ENCODE measurements around the gene GALNTL6.

GALNTL6 gene

DNA sequence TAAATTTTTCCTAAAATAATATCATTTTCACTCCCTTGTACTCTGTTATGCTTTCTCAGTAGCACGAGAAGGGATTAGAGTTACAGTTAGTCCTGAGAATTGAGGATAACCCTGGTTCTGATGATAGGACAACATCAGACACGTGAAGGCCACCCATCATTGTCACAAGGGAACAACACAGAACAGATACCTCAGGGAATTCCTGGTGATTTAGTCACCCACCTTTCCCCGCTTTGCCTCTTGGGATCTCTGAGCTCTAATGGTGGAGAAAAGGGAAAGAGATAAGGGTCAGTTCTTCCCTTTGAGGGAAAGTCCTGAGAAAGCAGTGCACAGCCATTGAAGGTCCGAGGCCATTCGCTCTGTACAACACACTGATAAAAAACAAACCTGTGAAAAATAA, 1243.1 kb downstream of the GALNTL6 start:
- no peak for TF ChIP-seq CTCF (conservative IDR thresholded peaks at IDR 0.05; ENCODE audit: low read depth, low read length)
- DNase-seq (ENCODE audit: low read depth): no peak
- H3K4me3 ChIP-seq (ENCODE audit: low read depth, low read length): no peak overlapping the region

DNA sequence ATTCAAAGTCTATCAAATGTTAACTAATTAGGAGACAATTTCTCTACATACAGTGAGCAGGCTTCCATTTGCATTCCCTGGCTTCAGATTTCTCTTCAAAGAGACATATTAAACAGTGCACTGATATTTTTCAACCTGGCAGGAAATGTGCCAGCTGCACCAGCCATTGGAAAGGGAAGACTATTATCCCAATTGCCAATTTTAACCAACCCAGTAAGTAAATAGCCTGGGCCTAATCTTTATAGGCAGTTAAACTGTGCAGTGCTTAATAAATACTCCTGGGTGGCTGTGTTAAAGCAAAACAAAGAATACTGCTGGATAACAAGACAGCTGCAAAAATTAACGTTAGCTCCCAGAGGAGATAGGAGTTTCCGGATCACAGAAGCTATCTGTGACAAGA, 1243.5 kb downstream of the GALNTL6 start:
- TF ChIP-seq CTCF (conservative IDR thresholded peaks at IDR 0.05; ENCODE audit: low read depth, low read length): no peak
- no peak overlapping the region for H3K4me3 ChIP-seq (ENCODE audit: low read depth, low read length)
- no peak for DNase-seq (ENCODE audit: low read depth)

- H3K4me3 ChIP-seq (ENCODE audit: low read depth, low read length): no peak overlapping the region
- no peak for DNase-seq (ENCODE audit: low read depth)
- no peak for TF ChIP-seq CTCF (conservative IDR thresholded peaks at IDR 0.05; ENCODE audit: low read depth, low read length)
Observed at GRCh38 chr4:173057442-173057841, 1244.2 kb downstream of the GALNTL6 start.

- TF ChIP-seq CTCF (conservative IDR thresholded peaks at IDR 0.05; ENCODE audit: low read depth, low read length): no peak
- H3K4me3 ChIP-seq (ENCODE audit: low read depth, low read length): no peak overlapping the region
- DNase-seq (ENCODE audit: low read depth): no peak
Observed at GRCh38 chr4:173057901-173058300, 1244.7 kb downstream of the GALNTL6 start.

- DNase-seq (ENCODE audit: low read depth): no peak
- no peak for TF ChIP-seq CTCF (conservative IDR thresholded peaks at IDR 0.05; ENCODE audit: low read depth, low read length)
- no peak overlapping the region for H3K4me3 ChIP-seq (ENCODE audit: low read depth, low read length)
Observed at GRCh38 chr4:173061160-173061559, 1248.0 kb downstream of the GALNTL6 start.

DNA sequence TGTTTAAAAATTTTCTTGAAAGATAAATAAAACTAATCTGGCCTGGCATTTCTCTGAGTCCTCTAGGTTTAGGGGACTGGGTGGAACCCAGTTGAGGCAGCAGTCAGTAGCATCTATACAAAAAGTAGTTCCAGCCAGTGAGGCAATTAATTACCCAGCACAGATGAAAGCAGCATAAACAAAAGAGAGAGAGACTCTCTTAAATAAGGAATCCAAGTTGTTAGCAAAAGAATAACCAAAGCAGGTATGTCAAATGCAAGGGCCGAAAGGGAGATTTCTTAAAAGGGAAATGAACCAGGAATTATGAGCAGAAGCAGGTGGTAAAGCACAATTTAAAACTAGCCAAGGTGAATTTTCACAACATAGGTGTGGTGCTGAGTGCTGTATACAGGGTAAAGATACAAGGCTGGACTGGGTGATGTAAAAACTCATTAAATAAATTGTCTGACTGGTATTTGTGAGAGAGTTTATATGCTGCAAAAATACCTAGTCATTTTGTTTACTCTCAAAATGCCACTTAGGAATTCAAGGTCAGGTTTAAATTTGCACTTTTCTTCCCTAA, 1260.8 kb downstream of the GALNTL6 start:
- no peak for TF ChIP-seq CTCF (conservative IDR thresholded peaks at IDR 0.05; ENCODE audit: low read depth, low read length)
- no peak for DNase-seq (ENCODE audit: low read depth)

GRCh38 chr4:173074501-173074946, 1261.3 kb downstream of the GALNTL6 start:
- peak; percentile 96 for DNase-seq (ENCODE audit: low read depth)
- TF ChIP-seq CTCF (conservative IDR thresholded peaks at IDR 0.05; ENCODE audit: low read depth, low read length): no peak

More for the DNA sequence above, 1260.8 kb downstream of the GALNTL6 start:
- H3K4me3 ChIP-seq (ENCODE audit: low read depth, low read length): no peak overlapping the region

More at GRCh38 chr4:173074501-173074946, 1261.3 kb downstream of the GALNTL6 start:
- no peak overlapping the region for H3K4me3 ChIP-seq (ENCODE audit: low read depth, low read length)
